NOMO-1 treated with DMSO at 0.1 percent for 48 hours (cell line): Measurements from ENCODE around the gene HUS1B.
"Not testable (repeated sequence)": the region's sequence is repeated elsewhere in the genome, so short reads cannot be mapped to it uniquely, and the experiment has no call there.

Source experiments
- DNase-seq: peaks from one replicate; lab custom pipeline; 2025; ENCODE audit not compliant: unreplicated experiment; lab: John Stamatoyannopoulos, UW

The HUS1B gene

GRCh38 chr6:656460-657252, at the start of gene HUS1B:
HUS1B (minus strand) TSS chr6:657100; CDS start chr6:656944, 156 bp downstream.
- DNase-seq, result no peak

- DNase-seq, result no peak
Measured at GRCh38 chr6:706146-706545, 49.2 kb upstream of the HUS1B start.

- no peak for DNase-seq
Measured at GRCh38 chr6:705047-705446, 48.1 kb upstream of the HUS1B start.

GRCh38 chr6:704046-704445, 47.1 kb upstream of the HUS1B start:
- no peak for DNase-seq

- no peak for DNase-seq
Measured at GRCh38 chr6:703552-703951, 46.7 kb upstream of the HUS1B start.

- no peak for DNase-seq
Measured at GRCh38 chr6:701700-702479, 45.0 kb upstream of the HUS1B start.

- DNase-seq, result no peak
Measured at GRCh38 chr6:701215-701614, 44.3 kb upstream of the HUS1B start.

- no peak for DNase-seq
Measured at GRCh38 chr6:700490-700889, 43.6 kb upstream of the HUS1B start.

GRCh38 chr6:699319-699718, 42.4 kb upstream of the HUS1B start:
- DNase-seq, result no peak

GRCh38 chr6:694431-695126, 37.7 kb upstream of the HUS1B start:
- DNase-seq, result not testable (repeated sequence)

GRCh38 chr6:693723-694009, 36.8 kb upstream of the HUS1B start:
- DNase-seq, result no peak

GRCh38 chr6:692858-693722, 36.2 kb upstream of the HUS1B start, which contains the start of gene EXOC2:
EXOC2 (minus strand) TSS chr6:693139; CDS start chr6:637818, 55,321 bp downstream.
- peak; percentile 83 for DNase-seq

- peak; percentile 26 for DNase-seq
Measured at GRCh38 chr6:692356-692851, 35.5 kb upstream of the HUS1B start.

GRCh38 chr6:689223-689622, 32.3 kb upstream of the HUS1B start:
- DNase-seq, result no peak

- no peak for DNase-seq
Measured at GRCh38 chr6:686497-686896, 29.6 kb upstream of the HUS1B start.

GRCh38 chr6:684831-685636, 28.1 kb upstream of the HUS1B start:
- no peak for DNase-seq

GRCh38 chr6:683742-684440, 27.0 kb upstream of the HUS1B start:
- no peak for DNase-seq

GRCh38 chr6:680666-681340, 23.9 kb upstream of the HUS1B start:
- no peak for DNase-seq

- no peak for DNase-seq
Measured at GRCh38 chr6:680251-680650, 23.4 kb upstream of the HUS1B start.
